HG02973 (cell line): ENCODE measurements around the gene DISC1.
"Not testable (repeated sequence)": the region's sequence is repeated elsewhere in the genome, so short reads cannot be mapped to it uniquely, and the experiment has no call there.

Experiments used
- ATAC-seq: cut with Tn5 transposase; IDR thresholded peaks from one replicate; pipeline ENCODE4 v1.9.1; 2021; ENCODE audit warnings: moderate library complexity; ENCODE audit not compliant: unreplicated experiment

Gene DISC1

DNA sequence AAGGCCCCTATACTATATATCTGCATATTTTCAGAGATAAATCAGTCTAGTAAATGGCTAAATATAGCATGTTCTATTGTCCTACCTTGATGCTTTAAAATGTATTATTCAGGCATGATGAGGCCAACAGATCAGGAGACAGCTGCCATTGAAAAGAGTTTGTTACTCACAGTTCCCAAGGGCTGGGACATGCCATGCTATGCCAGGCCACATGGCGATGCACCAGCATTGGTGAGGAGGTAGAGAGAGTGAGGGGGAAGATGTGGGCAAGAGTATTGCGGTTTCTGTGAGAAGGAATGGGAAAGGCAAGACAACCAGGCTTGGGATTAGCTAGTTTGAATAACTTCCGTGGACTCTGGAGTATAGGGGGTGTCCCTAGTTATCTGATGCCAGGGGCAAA, 316.5 kb downstream of the DISC1 start:
- no peak for ATAC-seq

DNA sequence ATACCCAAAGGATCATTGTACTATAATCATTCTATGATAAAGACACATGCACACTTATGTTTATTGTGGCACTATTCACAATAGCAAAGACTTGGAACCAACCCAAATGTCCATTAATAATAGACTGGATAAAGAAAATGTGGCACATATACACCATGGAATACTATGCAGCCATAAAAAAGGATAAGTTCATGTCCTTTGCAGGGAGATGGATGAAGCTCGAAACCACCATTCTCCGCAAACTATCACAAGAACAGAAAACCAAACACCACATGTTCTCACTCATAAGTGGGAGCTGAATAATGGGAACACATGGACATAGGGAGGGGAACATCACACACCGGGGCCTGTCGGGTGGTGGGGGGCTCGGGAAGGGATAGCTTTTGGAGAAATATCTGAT, 321.5 kb downstream of the DISC1 start:
- not testable (repeated sequence) for ATAC-seq

DNA sequence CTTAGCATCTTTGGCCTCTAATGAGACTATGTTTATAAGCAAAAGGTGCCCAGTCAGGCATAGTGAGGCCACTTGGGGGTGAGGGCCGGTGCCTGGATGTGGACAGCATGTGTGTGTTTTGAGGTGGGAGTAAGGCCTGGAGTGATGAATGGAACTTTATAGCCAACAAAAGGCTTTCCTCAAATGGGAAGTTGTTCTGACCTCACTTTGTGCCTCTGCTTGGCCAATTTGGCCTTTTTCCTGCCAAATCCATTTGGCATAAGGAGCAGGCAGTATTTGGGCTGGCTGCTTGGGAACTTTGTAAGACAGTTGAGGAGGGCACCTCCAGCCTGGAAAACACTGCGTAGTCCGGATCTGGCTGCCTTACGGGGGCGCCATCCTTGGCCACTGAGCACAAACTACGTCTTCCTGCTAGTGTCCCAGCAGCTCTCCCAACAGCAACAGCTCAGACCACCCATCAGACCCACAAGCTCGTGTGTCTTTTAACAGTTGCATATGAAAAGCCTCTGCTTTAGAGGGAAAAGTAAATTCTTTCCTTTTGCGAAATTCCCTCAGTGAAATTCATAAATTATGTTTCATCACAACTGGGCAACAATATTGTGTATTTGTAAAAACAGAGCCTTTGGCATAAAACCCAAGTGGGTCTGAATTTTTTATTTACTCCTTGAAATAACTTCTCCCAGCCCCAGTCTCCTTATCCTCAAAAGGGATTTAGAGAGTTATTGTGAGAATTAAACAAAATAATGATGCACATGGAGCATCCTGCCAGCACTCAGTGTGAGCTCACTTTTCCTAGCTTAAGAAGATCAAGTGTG, 322.9 kb downstream of the DISC1 start:
- no peak for ATAC-seq

DNA sequence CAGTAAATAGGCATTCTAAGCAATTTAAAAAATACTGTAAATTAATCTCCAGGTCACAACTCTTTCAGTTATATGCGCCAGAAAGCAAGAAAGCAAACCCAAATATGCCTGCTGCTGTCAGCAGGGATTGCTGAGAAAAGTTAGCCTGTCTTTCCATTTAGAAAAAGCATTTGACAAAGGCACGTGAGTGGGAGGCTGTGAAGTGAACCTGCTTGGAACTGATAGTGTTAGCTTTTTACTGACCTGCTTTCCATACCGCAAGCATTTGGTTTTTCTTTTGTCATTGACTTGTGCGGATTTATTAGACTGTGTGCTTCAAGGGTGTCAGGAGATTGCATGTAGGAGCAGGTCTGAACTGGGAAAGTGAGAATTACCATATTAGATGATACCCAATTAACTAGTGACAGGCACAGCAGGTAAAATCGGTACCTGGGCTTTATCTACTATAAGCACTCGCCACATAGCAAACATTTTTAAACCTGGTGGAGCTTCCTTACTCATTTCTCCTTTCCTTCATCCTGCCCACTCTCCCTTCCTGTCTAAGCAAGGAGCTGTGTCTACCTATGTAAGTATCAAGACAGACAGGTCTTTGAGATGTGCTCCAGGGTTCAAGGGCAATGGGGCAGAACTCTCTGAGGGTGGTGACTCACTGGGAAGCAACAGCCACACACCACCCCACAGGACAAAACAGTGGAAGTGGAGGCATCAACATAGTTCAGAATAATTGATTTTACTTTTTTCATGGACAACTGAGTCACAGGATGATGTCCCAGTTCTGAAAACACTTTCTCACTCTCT, 323.9 kb downstream of the DISC1 start:
- ATAC-seq: no peak

DNA sequence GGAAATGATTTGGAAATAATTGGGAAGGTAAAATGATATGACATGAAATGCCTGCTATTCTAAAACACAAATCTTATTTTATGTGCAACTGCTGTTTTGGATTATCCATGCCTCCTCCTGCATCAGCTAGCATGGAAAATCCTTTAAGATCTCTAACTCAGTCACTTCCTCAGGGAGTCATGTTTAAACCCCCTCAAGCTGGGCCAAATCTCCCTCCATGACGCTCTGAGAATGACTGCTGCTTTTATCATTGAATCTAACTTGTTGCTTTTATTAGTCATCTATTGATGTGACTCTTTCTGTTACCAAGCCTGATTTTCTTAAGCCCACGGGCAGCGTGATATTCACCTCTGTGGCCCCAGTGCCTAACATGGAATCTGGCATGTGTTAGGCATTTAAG, 324.8 kb downstream of the DISC1 start:
- no peak for ATAC-seq

DNA sequence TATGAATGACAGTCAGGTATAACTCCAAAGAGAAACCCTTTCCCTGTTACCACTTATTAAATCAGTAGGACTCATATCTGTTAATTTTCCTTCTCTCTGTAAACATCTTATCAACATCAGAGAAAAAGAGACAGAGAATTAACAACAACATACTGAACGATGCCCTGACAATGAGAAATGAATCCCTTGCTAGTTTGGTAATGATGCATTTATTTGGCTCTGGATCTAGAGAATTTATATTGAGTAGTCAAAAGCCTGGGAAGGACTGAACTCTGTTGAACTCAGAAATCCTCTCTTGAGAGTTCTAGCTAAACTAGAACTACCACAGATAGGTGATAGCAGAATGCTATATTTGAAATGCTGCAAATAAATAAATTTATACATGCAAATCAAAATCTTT, 325.6 kb downstream of the DISC1 start:
- ATAC-seq: no peak

DNA sequence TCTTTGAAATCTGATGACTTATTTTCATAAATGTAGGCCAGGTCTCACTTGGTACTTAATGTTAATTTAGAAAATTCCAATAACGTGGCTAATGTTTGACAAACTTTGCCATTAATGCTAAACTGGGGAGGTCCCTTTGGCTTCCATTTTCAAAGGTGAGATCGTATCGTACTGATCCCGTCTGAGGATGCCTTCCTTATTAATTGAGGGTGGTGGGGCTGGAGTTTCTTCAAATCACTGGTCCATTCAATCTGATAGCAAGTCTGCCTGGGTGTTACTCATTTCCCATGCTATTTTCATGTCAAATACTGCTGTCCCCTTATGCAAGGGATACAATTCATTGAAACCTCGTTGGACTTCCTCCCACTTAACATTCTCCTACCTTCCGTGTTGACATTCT, 327.1 kb downstream of the DISC1 start:
- ATAC-seq: no peak

DNA sequence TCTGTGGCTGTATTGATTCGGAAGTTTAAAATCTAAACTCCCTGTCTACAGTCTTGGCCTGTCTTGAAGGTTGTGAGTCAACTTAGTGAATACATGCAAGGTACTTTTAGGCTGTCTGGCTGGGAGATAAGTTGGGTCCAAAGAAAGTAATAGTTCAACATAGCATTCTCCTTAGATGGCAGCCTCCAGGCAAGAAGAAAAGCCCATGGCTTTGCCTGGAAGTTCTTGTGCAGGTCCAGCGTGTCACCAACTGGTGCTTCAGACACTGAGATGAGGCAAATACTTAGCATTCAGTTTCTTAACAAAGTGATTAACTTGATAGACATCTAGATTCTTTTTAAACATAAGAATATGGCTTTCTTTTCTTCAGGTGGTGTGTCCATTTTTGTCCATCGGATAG, 328.2 kb downstream of the DISC1 start:
- no peak for ATAC-seq

DNA sequence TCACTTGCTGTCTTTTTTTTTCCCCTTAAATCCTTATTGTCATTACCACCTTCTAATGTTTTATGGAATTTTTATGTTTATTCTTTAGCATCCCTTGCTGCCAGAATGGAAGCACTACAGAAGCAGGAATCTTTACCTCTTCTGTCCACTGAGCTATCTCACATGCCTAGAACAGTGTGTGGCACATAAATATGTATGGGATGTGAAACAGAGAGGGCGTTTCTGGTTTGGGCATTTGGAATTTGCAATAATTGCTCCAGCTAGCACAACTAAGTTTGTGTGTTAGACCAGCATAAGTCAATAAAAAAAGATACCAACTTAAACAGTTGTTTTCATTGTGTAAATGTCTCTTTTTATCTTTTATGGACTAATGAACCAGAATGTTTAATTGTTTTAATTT, 330.8 kb downstream of the DISC1 start:
- ATAC-seq: no peak

DNA sequence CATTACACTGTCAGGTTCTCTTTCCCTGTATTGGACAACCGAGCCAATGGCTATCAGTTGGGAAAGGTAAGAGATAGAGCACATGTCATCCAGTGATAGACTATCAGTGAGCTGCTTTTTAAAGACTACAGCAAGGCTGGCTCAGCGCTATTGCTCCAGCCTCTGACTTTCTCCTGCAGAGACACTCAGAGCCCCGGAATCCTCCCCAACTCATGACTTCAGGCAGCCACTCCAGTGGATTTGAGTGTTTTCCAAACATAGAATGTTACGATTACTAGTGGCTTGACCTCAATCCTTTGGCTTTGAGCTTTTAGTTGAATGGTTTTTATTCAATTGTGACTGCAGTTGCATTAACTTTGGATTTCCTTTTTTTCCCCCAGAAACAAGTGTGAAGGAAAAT, 331.9 kb downstream of the DISC1 start:
- ATAC-seq: no peak

DNA sequence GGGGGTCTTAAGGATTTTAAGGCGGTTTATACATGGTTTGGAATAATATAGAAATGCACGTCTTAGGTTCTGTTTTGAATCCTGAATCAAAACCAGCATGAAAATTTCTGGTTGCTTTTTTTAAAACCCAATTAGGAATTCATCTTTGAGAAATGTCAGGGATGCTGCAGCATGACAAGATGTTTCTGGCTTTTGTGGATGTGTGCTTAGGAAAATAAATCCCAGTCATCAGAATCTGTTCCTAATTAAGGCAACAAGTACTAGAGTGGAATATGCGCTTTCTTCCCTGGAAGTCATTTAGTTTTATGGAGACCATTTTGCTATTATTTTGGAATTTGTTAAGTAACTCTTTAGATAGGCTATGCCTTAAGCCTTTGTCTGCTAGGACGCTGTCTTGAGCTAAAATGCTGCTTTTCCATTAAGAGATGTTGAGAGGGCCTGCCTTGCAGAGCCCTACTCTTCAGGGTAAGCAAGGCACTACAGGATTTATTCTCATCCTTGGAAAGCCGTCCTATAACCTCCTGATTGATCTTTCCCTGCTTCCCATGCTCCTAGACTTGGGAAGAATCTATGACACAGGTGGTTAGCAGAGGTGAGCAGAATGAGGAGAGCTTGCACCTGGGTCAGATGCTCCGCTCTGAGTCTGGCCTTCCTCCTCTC, 332.8 kb downstream of the DISC1 start:
- no peak for ATAC-seq

DNA sequence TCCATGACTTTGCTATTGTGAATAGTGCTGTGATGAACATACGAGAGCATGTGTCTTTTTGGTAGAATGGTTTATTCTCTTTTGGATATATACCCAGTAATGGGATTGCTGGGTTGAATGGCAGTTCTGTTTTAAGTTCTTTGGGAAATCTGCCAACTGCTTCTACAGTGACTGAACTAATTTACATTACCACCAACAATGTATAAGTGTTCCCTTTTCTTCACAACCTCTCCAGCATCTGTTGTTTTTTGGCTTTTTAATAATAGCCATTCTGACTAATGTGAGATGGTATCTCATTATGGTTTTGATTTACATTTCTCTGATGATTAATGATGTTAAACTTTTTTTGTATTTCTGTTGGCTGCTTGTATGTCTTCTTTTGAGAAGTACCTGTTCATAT, 335.2 kb downstream of the DISC1 start:
- ATAC-seq: not testable (repeated sequence)

DNA sequence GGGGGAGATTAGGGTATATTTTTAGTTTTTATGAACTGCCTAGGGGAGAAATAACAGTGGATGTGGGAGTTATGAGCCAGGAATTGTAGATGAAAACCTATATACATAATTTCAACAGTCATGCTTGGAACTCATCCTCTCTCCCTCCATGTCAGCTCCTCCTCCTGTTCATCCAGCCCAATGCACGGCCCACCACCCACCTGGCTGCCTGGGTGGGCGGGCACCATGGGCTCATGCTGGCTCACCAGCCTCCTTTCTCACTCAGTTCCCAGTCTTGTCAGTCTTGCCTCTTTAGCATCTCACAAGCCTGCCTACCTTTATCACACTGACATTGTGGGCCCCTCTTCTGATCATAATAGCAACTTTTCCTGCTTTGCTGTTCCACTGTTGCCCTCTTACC, 336.0 kb downstream of the DISC1 start:
- ATAC-seq: no peak

DNA sequence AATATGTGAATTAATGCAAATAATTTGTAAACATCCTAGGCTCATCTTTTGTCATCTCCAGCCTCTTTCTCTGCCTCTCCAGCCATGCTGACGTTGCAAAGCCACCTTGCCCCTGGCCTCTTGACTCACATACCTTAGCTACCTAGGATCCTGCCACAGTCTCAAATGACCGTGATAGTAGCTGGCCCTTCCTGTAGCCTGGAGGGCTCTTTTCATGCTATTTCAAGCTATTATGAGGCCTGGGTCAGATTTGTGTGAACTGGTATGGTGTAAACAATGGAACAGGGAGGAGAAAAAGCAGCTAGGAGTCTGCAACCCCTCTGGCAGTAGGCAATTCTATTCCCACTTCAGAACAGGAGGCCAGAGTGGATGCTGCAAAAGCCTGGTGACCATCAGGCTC, 337.7 kb downstream of the DISC1 start:
- ATAC-seq: no peak

DNA sequence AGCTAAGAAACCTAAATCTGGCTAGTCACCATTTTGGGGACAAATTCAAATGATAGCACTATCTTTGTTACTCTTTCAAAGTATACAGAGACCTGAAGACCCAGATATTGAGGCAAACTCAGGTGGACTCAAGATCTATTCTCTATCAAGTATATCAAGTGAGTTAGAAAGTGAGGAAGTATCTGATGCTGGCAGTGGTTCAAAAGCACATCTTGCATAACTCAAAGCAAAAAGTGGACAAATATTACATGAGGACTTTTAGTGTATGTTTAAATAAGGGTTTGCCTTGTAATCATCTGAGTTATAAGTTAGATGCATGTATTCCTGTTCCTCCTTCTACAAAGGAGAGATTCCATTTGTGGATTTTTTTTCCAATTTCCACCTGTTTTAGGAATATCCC, 338.4 kb downstream of the DISC1 start:
- no peak for ATAC-seq

DNA sequence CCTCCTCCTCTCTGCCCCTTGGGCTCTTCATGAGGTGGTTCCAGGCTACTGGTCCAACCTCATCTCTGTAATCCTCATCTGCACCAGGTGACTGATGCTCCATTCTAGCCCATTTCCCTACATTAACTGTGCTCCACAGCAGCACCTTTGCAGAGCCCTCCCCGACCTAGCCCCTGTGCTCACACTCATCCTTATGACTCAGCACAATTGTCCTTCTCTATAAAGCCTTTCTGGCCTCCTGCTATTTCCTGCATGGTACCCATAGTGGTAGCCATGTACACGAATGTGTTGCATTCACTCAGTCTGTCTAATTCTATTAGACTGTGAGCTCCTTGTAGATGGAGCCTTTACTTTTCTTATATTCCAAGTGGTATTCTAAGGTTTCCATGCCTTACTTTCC, 339.0 kb downstream of the DISC1 start:
- ATAC-seq: no peak

DNA sequence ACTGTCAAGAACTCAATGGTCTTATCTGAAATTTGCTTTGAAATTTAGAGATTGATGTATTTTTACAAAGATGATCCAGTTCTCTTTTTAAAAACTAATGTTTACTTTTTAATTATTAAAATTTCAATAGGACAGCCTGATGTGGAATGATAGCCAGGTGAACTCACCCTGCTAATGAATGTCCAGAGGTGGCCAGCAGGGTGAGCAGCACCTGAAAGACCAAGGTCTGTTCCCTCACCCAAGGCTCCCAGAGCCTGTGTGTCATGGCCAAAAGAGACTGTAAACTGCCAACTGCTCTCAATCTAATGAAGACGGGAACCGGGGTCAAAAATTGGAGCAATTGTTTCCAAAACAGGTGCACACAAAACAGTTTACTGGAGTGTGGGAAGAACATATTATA, 340.4 kb downstream of the DISC1 start:
- no peak for ATAC-seq

DNA sequence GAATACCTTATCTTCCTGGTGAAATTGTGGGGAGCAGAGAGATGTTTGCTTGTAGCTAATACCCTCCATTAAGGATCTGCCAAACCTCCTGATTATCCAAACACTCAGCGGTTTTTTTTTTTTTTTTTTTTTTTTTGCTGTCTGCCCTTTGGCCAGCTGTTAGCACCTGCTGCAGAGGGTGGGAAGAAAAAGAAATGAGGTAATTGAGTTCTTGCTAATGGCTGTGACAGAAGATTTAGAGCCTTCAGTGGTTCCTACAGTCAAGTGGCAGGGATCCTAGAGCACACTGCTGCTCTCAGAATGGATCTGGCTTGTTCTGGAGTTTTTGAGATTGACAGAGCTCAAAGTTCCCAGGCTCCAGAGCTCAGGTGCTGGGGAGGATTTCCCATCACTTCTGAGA, 342.5 kb downstream of the DISC1 start:
- ATAC-seq: no peak

DNA sequence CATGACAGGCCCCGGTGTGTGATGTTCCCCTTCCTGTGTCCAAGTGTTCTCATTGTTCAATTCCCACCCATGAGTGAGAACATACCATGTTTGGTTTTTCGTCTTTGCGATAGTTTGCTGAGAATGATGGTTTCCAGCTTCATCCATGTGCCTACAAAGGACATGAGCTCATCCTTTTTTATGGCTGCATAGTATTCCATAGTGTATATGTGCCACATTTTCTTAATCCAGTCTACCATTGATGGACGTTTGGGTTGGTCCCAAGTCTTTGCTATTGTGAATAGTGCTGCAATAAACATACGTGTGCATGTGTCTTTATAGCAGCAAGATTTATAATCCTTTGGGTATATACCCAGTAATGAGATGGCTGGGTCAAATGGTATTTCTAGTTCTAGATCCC, 343.2 kb downstream of the DISC1 start:
- ATAC-seq: not testable (repeated sequence)

DNA sequence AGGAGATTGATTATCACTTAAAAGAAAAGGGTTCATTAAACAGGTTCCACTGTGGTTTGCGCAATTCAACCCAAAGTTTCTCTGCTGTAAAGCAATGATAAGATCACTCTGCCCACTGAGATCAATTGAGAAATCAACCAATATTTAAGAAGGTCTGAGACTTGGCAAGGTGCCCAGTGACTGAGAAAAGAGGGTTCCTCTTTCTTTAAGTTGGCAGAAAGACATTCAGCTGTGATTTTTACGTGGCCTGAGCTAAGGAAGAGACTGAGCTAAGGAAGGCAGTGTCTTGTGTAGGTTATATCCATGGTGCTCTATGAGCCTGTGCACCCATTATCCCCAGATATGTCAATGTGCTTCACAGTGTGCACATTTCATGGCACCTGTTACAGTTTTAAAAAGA, 344.1 kb downstream of the DISC1 start:
- ATAC-seq: no peak

DNA sequence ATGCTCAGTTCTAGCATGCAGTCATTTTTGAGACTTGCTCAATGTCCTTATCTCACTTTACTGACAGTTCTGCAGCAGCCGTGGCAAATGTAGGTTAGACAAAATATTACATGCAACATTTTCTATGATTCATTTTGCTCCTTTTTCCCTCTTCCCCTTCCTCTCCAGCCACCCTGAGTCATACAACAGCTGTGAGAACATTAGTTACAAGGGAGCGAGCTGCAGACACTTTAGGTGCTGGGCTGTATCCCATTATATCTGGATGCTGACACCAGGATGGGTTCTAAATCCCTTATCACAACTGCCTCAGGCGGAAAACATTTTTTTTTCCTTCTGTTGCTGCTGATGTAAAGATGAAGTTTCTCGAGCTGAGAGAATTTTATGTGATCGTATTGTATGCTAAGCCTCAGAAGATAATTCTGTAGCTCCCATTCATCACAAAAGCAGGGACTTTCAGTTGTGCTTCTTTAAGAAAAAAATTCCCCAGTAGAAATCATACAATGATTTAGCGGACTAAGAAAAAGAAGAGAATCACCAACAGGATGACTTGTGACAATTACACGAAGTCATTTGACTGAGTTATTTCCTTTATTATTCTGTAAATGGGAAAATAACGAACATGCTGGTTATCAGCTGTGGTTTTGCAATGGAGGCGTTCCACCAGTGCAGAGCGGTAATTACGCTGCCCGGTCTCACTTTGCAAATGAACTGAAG, 345.0 kb downstream of the DISC1 start:
- no peak for ATAC-seq
